OCI-LY7 (cell line): ENCODE data around the gene CPNE7. TPM values are rescaled to one million over a fixed set of nuclear protein-coding genes. Genes with fewer than 3 reads are reported as not detected.

Experiments
- BruUV-seq: library from RNA; stranded (reverse); fragments of 400-500 nt; replicated peaks from 2 replicates; lab custom pipeline; 2021; lab: Mats Ljungman, UMichigan
- CTCF ChIA-PET: fragments of 300-600 bp; sonication (Branson Sonifier 250); formaldehyde crosslinking; loops from one replicate; lab custom pipeline; 2022; ENCODE audit warnings: antibody characterized with exemption; ENCODE audit not compliant: unreplicated experiment; lab: Charles Lee
- POLR2A ChIA-PET: fragments of 300-600 bp; sonication (Branson Sonifier 250); formaldehyde crosslinking; loops from one replicate; lab custom pipeline; 2022; ENCODE audit warnings: antibody characterized with exemption; lab: Charles Lee
- DNase-seq: peaks from one replicate; pipeline ENCODE4 v3.0.0-alpha.2; 2015; ENCODE audit warnings: low spot score
- H2AFZ ChIP-seq: fragments of 200-600 bp; sonication (generic), shearing (Covaris generic); 2 replicates; pipeline ENCODE4 v1.6.1; 2014; ENCODE audit warnings: mild to moderate bottlenecking, antibody characterized with exemption, low read length, moderate library complexity
- H3K27ac ChIP-seq: fragments of 200-600 bp; sonication (generic); 2 replicates; pipeline ENCODE4 v1.5.1; 2014; ENCODE audit warnings: mixed run types, low read depth, mild to moderate bottlenecking, moderate library complexity, low read length, inconsistent platforms; ENCODE audit not compliant: poor library complexity, severe bottlenecking
- H3K36me3 ChIP-seq: fragments of 200-600 bp; sonication (generic); 2 replicates; pipeline ENCODE4 v1.6.1; 2014; ENCODE audit warnings: mild to moderate bottlenecking, antibody characterized with exemption, low read length, moderate library complexity, mixed read lengths; ENCODE audit not compliant: insufficient read depth
- H3K4me1 ChIP-seq: fragments of 200-600 bp; sonication (generic); 2 replicates; pipeline ENCODE4 v1.5.1; 2014; ENCODE audit warnings: mild to moderate bottlenecking, low read length; ENCODE audit not compliant: insufficient read depth, poor library complexity, severe bottlenecking
- H3K4me2 ChIP-seq: fragments of 200-600 bp; sonication (generic); 2 replicates; pipeline ENCODE4 v1.6.1; 2014; ENCODE audit warnings: mild to moderate bottlenecking, low read length
- H3K4me3 ChIP-seq: fragments of 200-600 bp; sonication (generic); 2 replicates; pipeline ENCODE4 v1.5.1; 2014; ENCODE audit warnings: mild to moderate bottlenecking, low read depth, low read length; ENCODE audit not compliant: poor library complexity, severe bottlenecking
- H3K79me2 ChIP-seq: fragments of 200-600 bp; sonication (generic); 2 replicates; pipeline ENCODE4 v1.6.1; 2016; ENCODE audit warnings: low read depth, mild to moderate bottlenecking, low read length, moderate library complexity, mixed read lengths; ENCODE audit not compliant: insufficient read depth
- H3K9me2 ChIP-seq: fragments of 200-600 bp; sonication (generic); 2 replicates; pipeline ENCODE4 v1.6.1; 2016; ENCODE audit warnings: mild to moderate bottlenecking, low read length, mixed read lengths; ENCODE audit not compliant: insufficient read depth
- H3K9me3 ChIP-seq: fragments of 200-600 bp; sonication (generic); 2 replicates; pipeline ENCODE4 v1.6.1; 2014; ENCODE audit warnings: mild to moderate bottlenecking, mixed run types, low read length, mixed read lengths
- H4K20me1 ChIP-seq: fragments of 200-600 bp; sonication (generic); 2 replicates; pipeline ENCODE4 v1.6.1; 2014; ENCODE audit warnings: mild to moderate bottlenecking, antibody characterized with exemption, low read length, moderate library complexity, mixed read lengths; ENCODE audit not compliant: insufficient read depth
- EZH2phosphoT487 ChIP-seq: fragments of 200-600 bp; sonication (generic); IDR thresholded peaks from 2 replicates; pipeline ENCODE4 v1.6.1; 2018; ENCODE audit warnings: low read depth, borderline replicate concordance, mild to moderate bottlenecking, mixed run types, antibody characterized with exemption, low read length, moderate library complexity, mixed read lengths
- intact Hi-C: fragments of 100-400 bp; cut with micrococcal nuclease; formaldehyde crosslinking; loops from one replicate; pipeline ENCODE4 v1.10.0; 2022; ENCODE audit not compliant: unreplicated experiment
- total RNA-seq, 2 experiments: library from RNA; depleted of rRNA in 1 of 2; stranded (reverse); fragments of >200 nt in 1 of 2; shearing (Covaris generic) in 1 of 2; gene quantifications; 2 replicates each; pipeline ENCODE4 v1.2.3, GENCODE V29; 2014 to 2022
- TF ChIP-seq, protein P1 (sequence below): fragments of 200-600 bp; sonication (generic); conservative IDR thresholded peaks from 2 replicates; pipeline ENCODE4 v1.5.1; 2014; ENCODE audit warnings: mild to moderate bottlenecking, antibody characterized with exemption, low read length, moderate library complexity, mixed read lengths

Gene CPNE7
- total RNA-seq, 2 experiments from 2014 or later = not detected

- CTCF ChIA-PET = no interaction called here
- BruUV-seq = no TSS peak
- Histone ChIP-seq H3K4me3 (no peak overlapping the region), H3K36me3 (peaks cover 33% of the 10 kb centered on the region), H3K9me2 (no peaks in the 10 kb centered on the region), H3K9me3 (no peaks in the 10 kb centered on the region), H4K20me1 (no peaks in the 10 kb centered on the region), H2AFZ (no peak overlapping the region), H3K4me1 (no peaks in the 10 kb centered on the region), H3K4me2 (no peak overlapping the region), H3K79me2 (no peaks in the 10 kb centered on the region), H3K27ac (no peak overlapping the region)
- POLR2A ChIA-PET = no interaction called here
- no peak for TF ChIP-seq EZH2phosphoT487
- TF ChIP-seq, protein P1, sequence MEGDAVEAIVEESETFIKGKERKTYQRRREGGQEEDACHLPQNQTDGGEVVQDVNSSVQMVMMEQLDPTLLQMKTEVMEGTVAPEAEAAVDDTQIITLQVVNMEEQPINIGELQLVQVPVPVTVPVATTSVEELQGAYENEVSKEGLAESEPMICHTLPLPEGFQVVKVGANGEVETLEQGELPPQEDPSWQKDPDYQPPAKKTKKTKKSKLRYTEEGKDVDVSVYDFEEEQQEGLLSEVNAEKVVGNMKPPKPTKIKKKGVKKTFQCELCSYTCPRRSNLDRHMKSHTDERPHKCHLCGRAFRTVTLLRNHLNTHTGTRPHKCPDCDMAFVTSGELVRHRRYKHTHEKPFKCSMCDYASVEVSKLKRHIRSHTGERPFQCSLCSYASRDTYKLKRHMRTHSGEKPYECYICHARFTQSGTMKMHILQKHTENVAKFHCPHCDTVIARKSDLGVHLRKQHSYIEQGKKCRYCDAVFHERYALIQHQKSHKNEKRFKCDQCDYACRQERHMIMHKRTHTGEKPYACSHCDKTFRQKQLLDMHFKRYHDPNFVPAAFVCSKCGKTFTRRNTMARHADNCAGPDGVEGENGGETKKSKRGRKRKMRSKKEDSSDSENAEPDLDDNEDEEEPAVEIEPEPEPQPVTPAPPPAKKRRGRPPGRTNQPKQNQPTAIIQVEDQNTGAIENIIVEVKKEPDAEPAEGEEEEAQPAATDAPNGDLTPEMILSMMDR = no peak
- intact Hi-C loops = no loop called here
- no peak for DNase-seq
Measured at GRCh38 chr16:89541792-89542191, 33.8 kb upstream of the CPNE7 start.

GRCh38 chr16:89544113-89544512, 31.4 kb upstream of the CPNE7 start:
- H2AFZ ChIP-seq = no peak overlapping the region
- no peak overlapping the region for H3K4me3 ChIP-seq
- no peak for DNase-seq
- peaks cover 33% of the 10 kb centered on the region; the same call in 1 of the 2 replicates for H3K36me3 ChIP-seq
- H3K9me2 ChIP-seq = no peaks in the 10 kb centered on the region
- ChIA-PET CTCF (no interaction called here), POLR2A (no interaction called here)
- TF ChIP-seq, protein P1 = no peak
- TF ChIP-seq EZH2phosphoT487 = no peak
- H3K27ac ChIP-seq = no peak overlapping the region
- H3K9me3 ChIP-seq = no peaks in the 10 kb centered on the region
- H3K79me2 ChIP-seq = no peaks in the 10 kb centered on the region
- no TSS peak for BruUV-seq
- intact Hi-C loops = no loop called here
- H3K4me1 ChIP-seq = peaks cover 4% of the 10 kb centered on the region
- H4K20me1 ChIP-seq = no peaks in the 10 kb centered on the region
- no peak overlapping the region for H3K4me2 ChIP-seq

DNA sequence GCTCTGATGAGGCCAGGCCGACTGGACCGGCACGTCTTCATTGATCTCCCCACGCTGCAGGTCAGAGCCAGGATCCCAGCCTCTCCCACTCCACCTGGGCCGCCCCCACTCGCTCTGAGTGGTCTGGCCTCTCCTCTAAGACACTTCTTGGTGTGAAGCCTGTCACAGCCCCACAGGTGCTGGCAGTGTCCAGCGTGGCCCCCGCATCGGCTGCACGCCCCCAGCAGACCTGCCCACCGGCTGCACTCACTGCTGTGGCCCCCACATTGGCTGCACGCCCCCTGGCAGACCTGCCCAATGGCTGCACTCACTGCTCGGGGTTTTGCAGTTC, 30.9 kb upstream of the CPNE7 start:
- no TSS peak for BruUV-seq
- H3K9me3 ChIP-seq = no peaks in the 10 kb centered on the region
- no peak overlapping the region for H3K4me2 ChIP-seq
- H3K9me2 ChIP-seq = no peaks in the 10 kb centered on the region
- POLR2A ChIA-PET = no interaction called here
- no peak for DNase-seq
- intact Hi-C loops = no loop called here
- no peak overlapping the region for H3K4me3 ChIP-seq
- no peak for TF ChIP-seq EZH2phosphoT487
- TF ChIP-seq, protein P1 = no peak
- peaks cover 4% of the 10 kb centered on the region for H3K4me1 ChIP-seq
- no peak overlapping the region for H3K27ac ChIP-seq
- CTCF ChIA-PET = no interaction called here
- H4K20me1 ChIP-seq = no peaks in the 10 kb centered on the region
- no peaks in the 10 kb centered on the region for H3K79me2 ChIP-seq
- H3K36me3 ChIP-seq = peaks cover 39% of the 10 kb centered on the region; the same call in 1 of the 2 replicates
- H2AFZ ChIP-seq = no peak overlapping the region
